GM12873 (cell line): ENCODE measurements around the gene CTIF.

Source experiments
- CTCF ChIP-seq: IDR thresholded peaks from 2 replicates; pipeline ENCODE4 v1.5.1; 2012; ENCODE audit warnings: low read depth, mild to moderate bottlenecking, moderate library complexity, low read length, control low read depth; ENCODE audit not compliant: insufficient read depth; ENCODE audit errors: missing control alignments

CTIF gene

DNA sequence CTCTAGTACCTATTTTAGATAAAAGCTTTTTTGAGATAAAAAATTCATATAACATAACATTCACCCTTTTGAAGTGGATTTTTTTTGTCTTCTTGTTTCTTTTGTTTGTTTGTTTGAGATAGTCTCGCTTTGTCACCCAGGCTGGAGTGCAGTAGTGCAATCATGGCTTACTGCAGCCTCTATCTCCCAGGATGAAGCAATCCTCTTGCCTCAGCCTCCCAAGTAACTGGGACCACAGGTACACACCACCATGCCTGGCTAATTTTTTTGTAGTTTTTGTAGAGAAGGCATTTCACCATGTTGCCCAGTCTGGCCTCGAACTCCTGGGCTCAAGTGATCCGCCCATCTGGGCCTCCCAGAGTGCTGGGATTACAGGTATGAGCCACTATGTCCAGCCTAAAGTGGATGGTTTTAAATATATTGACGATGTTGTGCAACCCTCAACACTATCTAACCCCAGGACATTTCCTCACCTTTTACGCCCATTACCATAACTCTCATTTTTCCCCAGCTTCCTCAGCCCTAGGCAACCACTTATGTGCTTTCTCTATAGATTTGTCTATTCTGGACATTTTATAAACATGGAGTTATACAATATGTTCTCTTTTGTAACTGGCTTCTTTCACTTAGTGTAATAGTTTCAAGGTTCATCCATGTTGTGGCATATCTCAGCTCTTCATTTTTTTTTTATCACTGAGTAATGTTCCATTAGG lies 38.8 kb downstream of the CTIF start:
- no peak for TF ChIP-seq CTCF

DNA sequence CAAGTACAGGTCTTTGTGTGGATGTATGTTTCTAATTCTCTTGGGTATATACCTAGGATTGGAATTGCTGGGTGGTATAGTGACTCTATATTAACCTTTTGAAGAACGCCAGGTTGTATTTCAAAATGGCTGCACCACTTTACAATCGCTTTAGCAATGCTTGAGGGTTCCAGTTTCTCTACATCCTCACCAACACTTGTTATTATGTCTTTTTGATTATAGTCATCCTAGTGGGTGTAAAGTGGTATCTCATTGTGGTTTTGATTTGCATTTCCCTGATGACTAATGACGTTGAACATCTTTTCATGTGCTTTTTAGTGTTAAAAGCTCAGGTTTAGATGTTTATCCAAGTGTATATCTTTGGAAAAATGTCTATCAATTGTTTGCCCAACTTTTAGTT lies 39.5 kb downstream of the CTIF start:
- no peak for TF ChIP-seq CTCF

DNA sequence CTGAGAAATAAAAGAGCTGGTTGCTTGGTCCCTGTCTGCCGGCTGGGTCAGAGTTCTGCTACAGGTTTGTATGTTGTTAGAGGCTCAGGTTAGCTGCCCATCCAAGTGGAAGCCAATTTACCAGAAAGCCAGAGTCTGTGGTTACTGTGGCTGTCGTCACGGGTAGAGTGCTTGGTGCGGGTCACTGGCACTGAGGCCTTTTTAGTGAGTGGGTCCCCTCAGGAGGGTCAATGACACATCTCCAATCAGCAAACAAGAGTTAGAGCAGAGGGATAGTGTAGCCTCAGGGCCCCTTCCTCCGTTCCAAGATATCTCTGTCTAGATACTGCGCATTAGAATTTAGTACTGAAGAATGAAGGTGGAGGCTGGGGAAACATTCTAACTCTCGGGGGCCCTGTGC lies 41.2 kb downstream of the CTIF start:
- no peak for TF ChIP-seq CTCF

DNA sequence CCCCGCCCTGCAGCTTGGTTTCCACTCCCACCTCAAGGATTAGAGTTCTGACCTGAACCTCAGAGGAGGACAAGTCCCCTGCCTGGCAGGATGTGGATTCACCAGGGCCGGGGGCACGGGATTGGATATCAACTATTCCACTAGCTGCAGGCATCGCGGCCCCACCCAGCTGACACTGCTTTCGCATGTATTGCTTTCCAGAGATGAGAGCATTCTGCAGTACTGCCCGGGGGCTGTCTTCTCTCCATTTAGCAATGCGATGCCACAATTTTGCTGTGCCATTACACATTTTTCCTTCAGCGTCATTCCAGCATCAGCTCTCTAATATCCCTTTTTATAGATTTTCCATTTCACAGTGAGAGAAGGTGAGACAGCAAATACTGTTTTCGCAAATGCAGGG lies 42.0 kb downstream of the CTIF start:
- no peak for TF ChIP-seq CTCF

- TF ChIP-seq CTCF = no peak
These were observed 42.4 kb downstream of the CTIF start for GRCh38 chr18:48581206-48581605.

DNA sequence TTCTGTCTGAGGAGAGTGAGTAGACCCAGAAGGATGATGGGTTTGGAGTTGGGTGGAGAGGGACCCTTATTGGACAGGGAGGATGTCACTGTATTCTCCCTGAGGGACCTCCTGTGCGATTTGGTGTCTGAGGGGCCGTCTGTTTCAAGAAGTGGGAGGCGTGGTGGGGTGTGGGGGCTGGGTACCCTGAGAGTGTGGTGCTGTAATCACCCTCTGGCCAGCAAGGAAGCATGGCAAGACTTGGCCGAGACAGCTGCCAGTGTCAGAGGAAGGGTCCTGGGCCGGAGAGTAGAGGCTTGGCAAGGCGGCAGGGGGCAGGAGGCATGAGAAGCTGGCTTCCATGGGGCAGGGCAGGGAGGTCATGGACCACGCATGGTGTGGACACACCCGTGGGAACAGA lies 43.1 kb downstream of the CTIF start:
- TF ChIP-seq CTCF = no peak

DNA sequence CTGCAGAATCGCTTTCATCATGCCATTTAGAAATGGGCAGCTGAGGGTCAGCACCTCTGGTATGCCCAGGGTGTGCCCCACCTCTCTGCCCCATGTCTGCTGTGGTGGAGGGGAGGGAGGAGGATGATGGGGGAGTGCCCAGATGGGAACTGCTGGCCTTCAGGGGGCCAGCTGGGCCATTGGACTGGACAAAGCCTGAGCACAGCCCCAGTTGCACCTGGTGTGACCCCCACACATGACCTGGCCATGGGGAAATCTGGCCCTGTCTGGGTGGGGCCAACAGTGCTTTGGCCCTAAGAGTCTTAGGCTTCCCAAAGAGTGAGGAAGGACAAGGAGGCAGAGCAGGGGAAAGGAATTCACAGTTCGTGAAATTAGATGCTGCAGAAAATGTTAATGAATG lies 44.1 kb downstream of the CTIF start:
- no peak for TF ChIP-seq CTCF

GRCh38 chr18:48583573-48583972 lies 44.7 kb downstream of the CTIF start:
- TF ChIP-seq CTCF = no peak
